Caki2 (cell line): ENCODE results near the gene RBMS1. TPM values are rescaled to one million over a fixed set of nuclear protein-coding genes. Genes with fewer than 3 reads are reported as not detected.

ENCODE experiments used
- DNase-seq: peaks from one replicate; pipeline ENCODE4 v3.0.0-alpha.2; 2015; ENCODE audit warnings: low read depth
- in situ Hi-C: cut with HindIII; loops from 2 replicates; pipeline ENCODE4 v1.10.0; 2016; ENCODE audit warnings: low sequenced_read_pairs, low pct_unique_long_range_greater_than_20kb, mixed read lengths
- total RNA-seq: library from RNA; depleted of rRNA; stranded (reverse); fragments of >200 nt; shearing (Covaris generic); gene quantifications from 2 replicates; pipeline ENCODE4 v1.2.3, GENCODE V29; 2014; ENCODE audit warnings: low replicate concordance

The RBMS1 gene
- total RNA-seq, 1 experiment from 2014 or later, result 79.7 TPM

DNA sequence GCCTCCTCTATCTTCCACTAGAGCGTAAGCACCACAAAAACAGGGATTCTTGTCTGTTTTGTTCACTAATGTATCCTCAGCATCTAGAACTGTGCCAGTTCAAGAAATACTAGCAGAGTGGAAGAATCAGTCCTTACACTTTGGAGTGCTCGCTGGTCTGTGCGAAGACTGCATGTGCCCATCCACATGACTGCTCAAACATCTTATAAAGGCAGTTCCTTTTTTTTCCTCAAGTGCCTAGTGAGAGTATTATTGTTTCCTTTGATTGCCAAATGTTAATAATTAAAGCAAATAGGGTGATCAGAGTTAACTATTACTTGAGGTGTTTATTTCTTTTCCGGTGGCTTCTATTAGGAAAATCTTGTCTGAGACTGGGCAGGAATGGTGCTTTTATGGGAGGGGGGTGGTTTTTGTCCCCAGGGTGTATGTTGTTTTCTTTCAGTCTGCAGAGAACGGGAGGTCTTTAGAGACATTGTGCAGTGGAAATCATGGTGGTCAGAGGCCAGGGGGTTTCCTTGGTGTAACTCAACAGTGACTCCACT, 247.9 kb downstream of the RBMS1 start:
- in situ Hi-C loops, result no loop called here
- DNase-seq, result peak; percentile 94

DNA sequence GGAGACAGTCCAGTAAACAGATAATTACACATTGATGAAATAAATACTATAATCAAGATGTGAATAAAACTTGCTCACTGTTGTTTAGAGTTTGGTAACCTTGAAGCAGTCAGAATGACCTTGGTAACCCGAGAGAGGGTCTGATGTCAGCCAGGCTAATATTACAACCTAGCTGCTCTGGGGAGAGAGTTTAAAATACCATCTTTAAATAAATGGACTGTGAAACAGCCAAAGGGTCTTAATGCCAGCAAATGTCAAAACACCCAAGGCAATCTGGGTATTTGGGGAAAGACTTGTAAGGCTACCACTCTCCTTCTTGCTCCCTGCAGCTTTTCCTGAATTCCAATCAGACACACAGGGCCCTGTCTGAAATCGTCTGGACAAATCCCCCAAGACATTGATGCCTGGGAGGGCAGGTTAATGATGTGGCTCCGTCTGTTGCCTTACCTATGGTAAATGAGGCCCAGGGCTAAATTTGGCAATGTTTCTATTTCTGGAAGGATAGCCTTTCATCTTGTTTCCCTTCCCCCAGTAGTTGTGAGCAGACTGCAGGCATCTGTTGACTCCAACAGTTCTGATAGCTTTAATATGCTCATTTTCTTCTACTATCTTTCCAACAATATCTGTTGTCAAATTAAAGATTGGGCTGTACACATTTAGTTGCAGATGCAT, 250.6 kb downstream of the RBMS1 start:
- in situ Hi-C loops, result no loop called here

GRCh38 chr2:160241251-160242137, 252.1 kb downstream of the RBMS1 start:
- in situ Hi-C loops, result no loop called here
- DNase-seq, result peak; percentile 82

More for the DNA sequence above, 250.6 kb downstream of the RBMS1 start:
- DNase-seq, result no peak

GRCh38 chr2:160239436-160239835, 254.2 kb downstream of the RBMS1 start:
- in situ Hi-C loops, result no loop called here
- DNase-seq, result no peak

DNA sequence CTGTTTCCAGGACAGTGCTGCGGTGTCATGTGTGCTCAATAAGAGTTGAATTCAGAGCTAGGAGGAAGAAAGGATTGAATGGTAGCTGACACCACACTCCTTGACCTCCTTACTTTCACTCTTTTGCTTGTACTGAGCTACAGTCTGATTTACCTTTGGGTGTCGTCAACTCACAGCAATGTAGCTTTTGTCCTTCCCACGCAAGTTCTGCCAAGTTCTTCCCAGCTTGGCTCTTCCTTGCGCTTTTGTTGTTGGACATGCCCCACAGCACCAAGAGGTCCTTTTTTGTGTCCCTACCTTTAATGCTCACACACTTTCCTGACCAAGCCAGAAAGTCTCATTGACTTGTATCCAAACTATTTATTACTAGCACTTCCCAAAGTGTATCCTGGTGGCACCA, 255.2 kb downstream of the RBMS1 start:
- in situ Hi-C loops, result no loop called here
- no peak for DNase-seq

GRCh38 chr2:160232905-160233475, 260.6 kb downstream of the RBMS1 start:
- in situ Hi-C loops, result no loop called here
- DNase-seq, result no peak

DNA sequence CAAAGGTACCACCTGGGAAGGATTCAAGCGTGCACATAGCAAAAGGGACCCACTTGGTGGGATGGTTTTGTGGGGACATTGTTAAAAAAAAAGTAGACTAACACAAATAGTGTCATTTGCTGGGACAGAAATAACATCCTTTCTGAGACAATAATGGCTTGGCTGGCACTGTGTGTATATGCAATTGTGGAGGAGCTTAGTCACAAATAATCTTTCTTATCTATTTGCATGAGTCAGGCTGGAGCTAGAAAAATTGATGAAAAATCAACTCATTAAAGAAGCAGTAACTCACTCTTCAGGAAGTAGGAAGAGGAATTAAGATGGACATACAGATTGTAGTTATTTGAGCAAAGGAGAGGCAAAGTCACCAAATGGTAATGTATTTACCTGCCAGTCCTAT, 264.0 kb downstream of the RBMS1 start:
- DNase-seq, result peak; percentile 61
- in situ Hi-C loops, result no loop called here

DNA sequence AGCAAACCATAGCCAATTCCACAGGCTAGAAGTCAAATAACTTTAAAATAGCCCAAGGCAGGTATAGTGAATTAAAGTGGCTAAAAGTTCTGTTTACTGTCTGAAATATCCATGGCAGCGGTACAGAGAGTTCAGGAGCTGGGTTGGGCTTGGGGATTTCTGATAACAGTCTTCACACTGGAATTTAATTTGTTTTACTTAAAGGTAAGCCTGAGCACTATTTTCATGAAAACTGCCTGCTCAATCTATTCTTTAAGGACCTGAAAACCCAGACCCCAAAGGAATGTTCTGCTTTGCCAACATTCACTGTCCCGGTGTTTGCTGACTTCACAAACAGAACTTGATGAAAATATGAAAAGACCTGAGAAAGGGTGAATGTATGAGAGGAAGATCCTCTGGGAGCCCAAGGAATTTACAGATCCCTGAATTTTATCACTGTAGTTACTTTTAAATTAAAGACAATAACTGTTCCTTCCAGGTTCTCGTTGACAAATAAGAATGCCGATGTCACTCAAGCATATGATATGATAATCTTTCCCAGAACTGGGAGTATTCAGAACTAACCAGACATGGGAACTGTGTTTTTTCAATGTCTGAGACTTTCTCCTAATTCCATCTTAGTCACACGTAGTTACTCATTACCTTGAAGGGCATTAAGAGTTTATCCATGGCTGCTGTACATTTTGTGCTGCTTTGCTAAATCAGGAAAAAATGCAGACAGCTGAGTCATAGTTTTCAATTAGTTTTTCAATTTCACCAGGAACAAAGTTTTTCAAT, 265.3 kb downstream of the RBMS1 start:
- in situ Hi-C loops, result no loop called here
- DNase-seq, result peak; percentile 91

GRCh38 chr2:160227293-160227915, 266.2 kb downstream of the RBMS1 start:
- in situ Hi-C loops, result no loop called here
- DNase-seq, result peak; percentile 87

- DNase-seq, result no peak
- in situ Hi-C loops, result no loop called here
Observed at GRCh38 chr2:160226367-160226766, 267.2 kb downstream of the RBMS1 start.

DNA sequence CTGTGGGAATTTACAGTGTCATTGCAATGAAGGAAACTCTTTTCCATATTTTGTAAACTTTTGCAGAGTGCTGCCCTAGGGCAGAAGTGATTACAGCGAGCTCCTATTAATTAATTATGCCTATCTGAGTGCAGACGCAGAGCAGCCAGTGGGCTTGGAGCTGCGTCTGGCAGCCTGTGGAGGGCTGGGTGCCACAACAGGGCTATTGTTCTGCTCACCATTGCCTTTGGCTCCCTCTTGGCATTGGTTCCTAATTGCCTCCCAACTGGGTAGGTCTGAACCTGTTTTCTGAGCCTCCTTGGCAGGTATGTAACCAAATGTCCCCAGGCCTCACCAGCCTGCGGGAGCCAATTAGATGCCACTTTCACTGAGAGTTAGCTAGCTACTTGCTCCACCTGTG, 267.9 kb downstream of the RBMS1 start:
- in situ Hi-C loops, result no loop called here
- DNase-seq, result no peak

- in situ Hi-C loops, result no loop called here
- DNase-seq, result no peak
Observed at GRCh38 chr2:160224507-160224906, 269.1 kb downstream of the RBMS1 start.

- peak; percentile 89 for DNase-seq
- in situ Hi-C loops, result no loop called here
Observed at GRCh38 chr2:160224060-160224459, 269.5 kb downstream of the RBMS1 start.

- DNase-seq, result no peak
- in situ Hi-C loops, result no loop called here
Observed at GRCh38 chr2:160223560-160223959, 270.0 kb downstream of the RBMS1 start.

DNA sequence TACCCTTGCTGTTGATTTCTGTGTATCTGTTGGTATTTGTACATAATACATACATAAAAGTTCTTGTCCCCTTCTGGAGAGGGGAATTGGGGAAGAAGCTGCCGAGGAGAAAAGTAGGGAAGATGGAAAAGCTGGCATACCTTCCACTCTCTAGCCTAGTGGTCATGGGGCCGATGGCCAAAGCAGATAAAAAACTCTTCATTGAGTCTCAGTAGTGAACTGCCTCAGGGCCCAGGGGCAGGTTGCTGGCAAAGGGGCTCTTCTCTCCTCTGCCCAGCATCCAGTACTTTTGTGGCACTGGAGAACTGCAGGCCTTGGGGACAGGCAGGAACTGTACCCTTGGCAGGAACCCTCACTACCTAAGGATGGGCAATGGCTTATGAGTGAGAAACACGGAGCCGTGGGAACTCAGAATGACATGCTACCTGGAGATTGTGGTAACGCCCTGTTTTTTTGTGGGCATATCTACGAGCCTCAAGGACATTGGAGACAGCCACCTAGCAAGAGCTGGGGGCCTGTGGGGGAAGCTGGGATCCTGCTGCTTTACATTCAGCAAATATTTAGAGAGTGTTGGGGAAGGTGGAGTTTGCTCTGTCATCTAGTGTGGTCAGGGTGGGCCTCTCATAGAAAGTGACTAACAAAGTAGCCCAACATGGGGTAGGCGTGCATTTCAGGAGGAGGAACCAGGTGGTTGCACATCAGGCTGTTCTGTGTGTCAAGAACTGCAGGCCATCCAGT, 270.9 kb downstream of the RBMS1 start:
- no peak for DNase-seq
- in situ Hi-C loops, result no loop called here
